HG02970 (cell line): Measurements from ENCODE around the gene TNFRSF11A.

Experiments
- ATAC-seq: cut with Tn5 transposase; IDR thresholded peaks from one replicate; pipeline ENCODE4 v1.9.1; 2021; ENCODE audit warnings: mild to moderate bottlenecking, moderate library complexity, moderate number of reproducible peaks; ENCODE audit not compliant: unreplicated experiment, low FRiP score

The TNFRSF11A gene

GRCh38 chr18:62324917-62325805 is at the start of gene TNFRSF11A:
TSS of gene TNFRSF11A (plus strand) at chr18:62325310. CDS start at chr18:62325353, 43 bp downstream.
- peak; percentile 54 for ATAC-seq

DNA sequence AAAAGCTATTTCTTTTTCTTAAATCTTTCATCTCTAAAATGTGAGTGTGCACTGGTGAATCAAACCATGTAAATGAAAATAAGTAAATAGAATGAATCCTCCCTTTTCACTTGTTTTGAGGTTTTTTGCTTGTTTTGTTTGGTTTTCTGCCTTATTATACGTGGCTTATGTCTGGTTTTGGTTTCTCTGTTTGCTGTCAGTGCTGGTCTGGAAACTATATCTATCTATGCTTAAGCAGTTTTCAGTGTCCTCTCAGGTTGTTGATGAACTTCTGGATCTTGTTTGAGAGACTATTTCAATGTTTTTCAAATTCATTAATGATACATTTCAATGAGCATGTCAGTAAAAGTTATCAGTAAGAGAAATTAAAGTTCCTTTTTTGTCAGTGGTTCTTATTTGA is 48.1 kb upstream of the TNFRSF11A start:
- no peak for ATAC-seq

- ATAC-seq, result no peak
These were observed 45.5 kb upstream of the TNFRSF11A start for GRCh38 chr18:62279561-62279960.

GRCh38 chr18:62280058-62280457 is 45.1 kb upstream of the TNFRSF11A start:
- ATAC-seq, result no peak

DNA sequence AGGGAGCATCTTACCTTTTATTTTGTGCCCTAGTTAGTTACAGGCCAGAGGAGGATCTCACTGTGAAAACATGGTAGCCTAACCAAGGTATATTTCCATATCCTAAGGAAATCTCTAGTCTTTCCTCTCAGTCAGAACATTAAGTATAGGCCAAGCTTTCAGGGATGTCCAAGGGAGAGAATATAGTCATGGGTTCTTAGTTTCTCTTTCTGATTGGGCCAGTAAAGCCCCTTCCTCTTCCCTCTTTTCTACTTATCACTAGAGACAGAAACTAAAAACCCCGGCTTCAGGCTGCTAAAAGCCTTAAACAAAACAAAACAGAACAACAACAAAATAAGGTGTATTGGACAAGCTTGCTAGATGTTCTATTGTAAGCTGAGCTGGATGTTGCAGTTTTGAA is 44.3 kb upstream of the TNFRSF11A start:
- ATAC-seq, result no peak

DNA sequence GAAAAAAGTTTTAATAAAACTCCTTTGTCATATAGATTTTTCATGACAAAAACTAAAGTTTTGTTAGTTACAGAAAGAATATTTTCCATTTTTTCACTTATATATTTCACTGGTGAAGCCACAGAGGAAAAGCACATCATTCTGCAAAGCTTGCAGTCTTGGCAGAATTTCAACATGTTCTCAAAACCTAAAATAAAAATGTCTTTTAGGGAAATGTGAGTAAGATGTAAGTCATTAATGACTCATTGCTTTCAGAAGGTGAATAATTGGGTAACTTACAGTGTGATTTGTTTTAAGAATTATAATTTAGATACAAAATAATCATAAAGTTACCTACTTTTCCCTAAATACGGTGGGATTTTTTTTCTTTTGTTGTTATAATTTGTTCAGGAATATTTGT is 43.4 kb upstream of the TNFRSF11A start:
- ATAC-seq, result no peak

- no peak for ATAC-seq
These were observed 42.9 kb upstream of the TNFRSF11A start for GRCh38 chr18:62282188-62282629.

GRCh38 chr18:62284637-62285036 is 40.5 kb upstream of the TNFRSF11A start:
- ATAC-seq, result no peak

DNA sequence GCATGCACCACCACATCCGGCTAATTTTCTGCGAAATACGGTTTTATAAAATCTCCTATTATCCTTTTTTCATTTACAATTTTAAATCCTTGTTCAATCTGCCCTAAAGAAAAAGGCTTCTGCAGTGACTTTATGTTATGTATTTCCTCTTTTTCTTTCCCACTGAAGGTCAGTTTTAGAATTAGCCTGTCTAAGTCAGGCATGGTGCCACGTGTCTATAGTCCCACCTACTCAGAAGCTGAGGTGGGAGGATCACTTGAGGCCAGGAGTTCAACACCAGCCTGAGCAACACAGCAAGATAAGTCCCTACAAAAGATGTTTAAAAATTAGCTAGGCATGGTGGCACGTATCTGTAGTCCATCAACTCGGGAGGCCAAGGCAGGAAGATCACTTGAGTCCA is 39.8 kb upstream of the TNFRSF11A start:
- ATAC-seq, result no peak

DNA sequence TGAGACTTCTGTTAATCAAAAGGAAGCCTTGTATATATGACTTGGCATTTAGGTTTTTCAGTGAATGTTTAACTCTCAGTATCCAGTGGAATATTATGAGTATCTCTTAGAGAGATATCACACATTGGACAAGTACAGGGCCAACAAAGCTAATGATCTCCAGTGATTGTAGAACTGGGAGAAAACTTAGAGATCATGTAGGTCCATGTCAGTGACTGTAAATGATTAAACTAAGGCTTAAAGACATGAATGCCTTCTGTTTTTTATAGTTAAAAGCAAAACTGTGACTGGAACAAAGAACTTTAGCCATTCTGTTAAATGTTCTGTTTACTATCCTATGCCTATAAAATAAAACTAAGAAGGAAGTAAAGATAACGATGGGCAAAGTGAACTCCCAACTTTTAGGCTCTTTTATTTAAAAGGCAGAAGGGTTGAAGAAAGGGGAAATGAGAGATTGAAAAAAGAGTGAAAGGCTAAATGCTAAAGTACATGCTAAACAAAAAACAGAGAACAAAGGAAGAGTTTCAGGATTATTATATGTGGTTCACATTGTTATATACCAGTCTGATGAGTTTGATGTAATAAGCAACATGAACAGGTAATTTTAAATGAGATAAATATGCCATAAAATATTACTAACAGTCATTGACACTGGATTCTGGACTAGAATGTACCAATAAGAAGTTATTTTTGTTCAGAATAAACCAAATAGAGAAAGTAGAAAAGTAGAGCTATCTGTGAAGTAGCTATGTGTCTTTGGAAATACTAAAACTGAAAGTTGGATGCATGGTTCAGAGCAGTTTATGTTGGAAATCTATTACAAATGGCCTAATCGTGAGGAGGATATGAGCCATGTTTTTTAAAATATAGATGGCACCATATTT is 37.1 kb upstream of the TNFRSF11A start:
- no peak for ATAC-seq

DNA sequence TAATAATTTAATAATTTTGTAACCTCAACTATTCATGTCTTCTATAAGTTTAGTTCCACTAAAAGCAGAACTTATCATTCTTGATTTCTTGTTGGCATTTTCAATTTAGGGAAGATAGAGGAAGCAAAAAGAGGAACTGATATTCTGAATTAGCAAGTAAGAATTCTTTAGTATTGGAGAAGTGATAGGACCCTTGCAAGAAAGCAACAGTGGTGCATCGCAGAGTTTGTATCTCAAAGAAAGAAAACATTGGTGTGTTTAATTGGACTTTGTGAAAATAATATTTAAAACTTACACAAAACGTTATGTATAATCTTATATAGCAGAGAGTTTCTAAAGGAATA is 36.5 kb upstream of the TNFRSF11A start:
- no peak for ATAC-seq

- ATAC-seq, result no peak
These were observed 36.1 kb upstream of the TNFRSF11A start for GRCh38 chr18:62289047-62289446.

- no peak for ATAC-seq
These were observed 31.0 kb upstream of the TNFRSF11A start for GRCh38 chr18:62294073-62294472.

DNA sequence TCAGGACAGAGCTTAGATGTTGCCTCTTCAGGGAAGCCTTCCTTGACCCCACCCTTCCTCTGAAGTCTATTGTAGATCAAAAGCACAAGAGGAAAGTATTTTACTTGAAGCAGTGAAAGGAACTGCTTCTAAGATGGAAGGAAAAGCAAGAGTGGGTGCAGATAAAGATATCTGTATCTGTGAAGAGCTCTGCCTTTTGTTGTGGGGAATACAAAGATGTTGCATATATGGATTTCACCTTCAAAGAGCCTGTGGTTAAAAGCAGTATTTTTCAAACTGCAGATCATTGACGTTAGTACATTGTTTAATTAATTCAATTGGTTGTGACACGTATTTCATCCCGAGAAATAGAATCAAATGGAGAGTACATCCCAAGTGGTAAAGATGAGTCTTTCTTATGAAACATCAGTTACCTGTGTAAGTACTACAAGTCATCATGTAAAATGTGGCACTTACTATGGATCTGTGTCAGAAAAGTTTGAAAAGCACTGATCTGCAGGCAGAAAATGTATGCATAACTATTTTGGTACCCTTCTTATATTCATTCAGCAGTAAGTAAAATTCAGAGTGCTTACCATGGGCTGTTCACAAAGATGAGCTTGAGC is 24.6 kb upstream of the TNFRSF11A start:
- ATAC-seq, result no peak

- ATAC-seq, result no peak
These were observed 23.8 kb upstream of the TNFRSF11A start for GRCh38 chr18:62301322-62301721.

GRCh38 chr18:62312851-62313250 is 12.3 kb upstream of the TNFRSF11A start:
- ATAC-seq, result no peak

- ATAC-seq, result no peak
These were observed 6.6 kb upstream of the TNFRSF11A start for GRCh38 chr18:62318228-62319180.

DNA sequence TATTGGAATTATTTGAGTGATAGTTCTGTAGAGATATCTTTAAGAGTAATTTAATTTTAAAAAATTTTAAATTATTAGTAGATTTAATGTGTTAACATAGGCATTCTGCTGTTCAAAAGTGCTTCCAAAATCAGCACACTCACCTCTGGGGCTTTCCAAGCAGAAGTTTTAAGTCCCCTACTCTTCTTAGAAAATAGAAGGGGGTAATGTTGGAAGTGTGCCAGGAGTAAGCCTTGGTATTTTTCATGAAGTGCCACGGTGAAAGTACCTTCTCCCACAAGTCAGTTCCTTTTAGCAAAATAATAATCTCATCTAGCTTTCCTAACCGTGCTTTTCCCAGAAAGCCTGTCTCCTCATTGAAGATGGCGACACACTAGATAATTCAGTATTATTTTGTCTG is 3.9 kb upstream of the TNFRSF11A start:
- no peak for ATAC-seq

DNA sequence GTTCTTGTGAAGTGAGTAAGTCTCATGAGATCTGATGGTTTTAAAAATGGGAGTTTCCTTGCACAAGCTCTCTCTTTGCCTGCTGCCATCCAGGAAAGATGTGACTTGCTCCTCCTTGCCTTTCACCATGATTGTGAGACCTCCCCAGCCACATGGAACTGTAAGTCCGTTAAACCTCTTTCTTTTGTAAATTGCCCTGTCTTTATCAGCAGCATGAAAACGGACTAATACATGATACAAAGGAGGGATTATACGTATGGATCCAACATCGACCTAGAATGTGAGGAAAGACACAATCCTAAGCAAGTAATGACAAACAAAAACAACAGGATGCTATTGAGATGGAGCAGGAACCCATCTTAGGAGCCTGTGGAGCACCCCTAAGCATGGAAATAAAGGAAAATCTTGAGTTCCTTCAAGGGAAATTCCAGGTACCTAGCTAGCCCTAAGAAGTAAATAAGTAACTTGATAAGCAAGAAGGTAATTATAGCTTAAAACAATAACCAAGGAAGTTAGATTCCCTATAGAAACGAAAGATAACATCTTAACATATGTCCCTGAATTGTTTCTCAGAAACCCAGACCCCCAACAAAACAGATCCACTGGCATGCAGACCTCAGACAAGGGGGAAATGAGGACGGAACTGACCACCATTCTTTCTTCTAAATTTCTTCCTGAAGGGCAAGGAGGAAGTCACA is 1.5 kb upstream of the TNFRSF11A start:
- ATAC-seq, result no peak
